HCT116 (cell line): ENCODE data around the gene MTHFD2L. TPM values are rescaled to one million over a fixed set of nuclear protein-coding genes. Genes with fewer than 3 reads are reported as not detected.

Experiments
- ATAC-seq: fragments of 200-7000 bp; cut with Tn5 transposase; 2 replicates; pipeline ENCODE4 v1.9.1; 2020; ENCODE audit warnings: mild to moderate bottlenecking, moderate library complexity
- BruUV-seq: library from RNA; stranded (reverse); fragments of 400-500 nt; replicated peaks from 2 replicates; lab custom pipeline; 2021; lab: Mats Ljungman, UMichigan
- CTCF ChIA-PET: fragments of 300-600 bp; sonication (Branson Sonifier 250); formaldehyde crosslinking; loops from one replicate; lab custom pipeline; 2021; ENCODE audit warnings: antibody characterized with exemption; lab: Charles Lee
- POLR2A ChIA-PET: fragments of 300-600, 350-600 bp; sonication (Branson Sonifier 250); formaldehyde crosslinking; loops from one replicate; lab custom pipeline; 2021; ENCODE audit warnings: antibody characterized with exemption; lab: Charles Lee
- RAD21 ChIA-PET, 2 experiments: fragments of 300-600 bp; sonication (Branson Sonifier 250); formaldehyde crosslinking; loops; one replicate each; lab custom pipeline; 2023; ENCODE audit warnings: low total read pairs in 2 of 2; ENCODE audit not compliant: uncharacterized antibody in 2 of 2, unreplicated experiment in 2 of 2, low non-redundant PET in 1 of 2; lab: Charles Lee
- DNase-seq: peaks from one replicate; pipeline ENCODE4 v3.0.0-alpha.2; 2010; ENCODE audit warnings: low read depth, low spot score
- H2AFZ ChIP-seq: fragments of 200-600 bp; shearing (Covaris generic), sonication (generic); 2 replicates; pipeline ENCODE4 v1.6.1; 2017; ENCODE audit warnings: low read depth, mixed run types, mixed read lengths, antibody characterized with exemption, low read length; ENCODE audit not compliant: poor library complexity, severe bottlenecking
- H3K27ac ChIP-seq: 2 replicates; pipeline ENCODE4 v1.5.1; 2012; ENCODE audit warnings: low read depth, low read length
- H3K27me3 ChIP-seq: fragments of 200-600 bp; sonication (generic); 2 replicates; pipeline ENCODE4 v1.6.1; 2016; ENCODE audit warnings: mixed run types, low read length, mixed read lengths; ENCODE audit not compliant: insufficient read depth
- H3K36me3 ChIP-seq, 2 experiments: fragments of 200-500 bp in 1 of 2; fragments of 200-600 bp in 1 of 2; sonication (Bioruptor generic) in 1 of 2; sonication (generic) in 1 of 2; 2 replicates each; pipeline versions ENCODE4 v1.5.1 to v1.6.1; 2014 to 2016; ENCODE audit warnings: low read length in 2 of 2, inconsistent platforms in 1 of 2, mixed read lengths in 1 of 2, mixed run types in 1 of 2; ENCODE audit not compliant: insufficient read depth in 2 of 2, control insufficient read depth in 1 of 2
- H3K4me1 ChIP-seq, 2 experiments: fragments of 200-600 bp in 1 of 2; sonication (generic) in 1 of 2; 2 replicates each; pipeline versions ENCODE4 v1.5.1 to v1.6.1; 2012 to 2017; ENCODE audit warnings: low read length in 2 of 2, inconsistent platforms in 1 of 2, mild to moderate bottlenecking in 1 of 2, mixed read lengths in 1 of 2, mixed run types in 1 of 2, moderate library complexity in 1 of 2; ENCODE audit not compliant: insufficient read depth in 2 of 2, control insufficient read depth in 1 of 2
- H3K4me2 ChIP-seq: fragments of 200-600 bp; sonication (generic); 2 replicates; pipeline ENCODE4 v1.6.1; 2017; ENCODE audit warnings: mixed run types, low read length, mixed read lengths
- H3K4me3 ChIP-seq, 2 experiments: fragments of 200-600 bp in 1 of 2; sonication (generic) in 1 of 2; replicated peaks in 1 of 2; 2 replicates each; pipeline ENCODE4 v1.5.1; 2011 to 2016; ENCODE audit warnings: low read length in 2 of 2, control low read depth in 1 of 2, low read depth in 1 of 2, mild to moderate bottlenecking in 1 of 2, mixed read lengths in 1 of 2, mixed run types in 1 of 2
- H3K79me2 ChIP-seq: fragments of 200-600 bp; sonication (generic); 2 replicates; pipeline ENCODE4 v1.6.1; 2017; ENCODE audit warnings: mild to moderate bottlenecking, mixed run types, low read length, moderate library complexity, mixed read lengths; ENCODE audit not compliant: insufficient read depth
- H3K9ac ChIP-seq: fragments of 200-600 bp; sonication (generic); 2 replicates; pipeline ENCODE4 v1.6.1; 2016; ENCODE audit warnings: low read length, mixed read lengths
- H3K9me2 ChIP-seq: fragments of 200-600 bp; sonication (generic), shearing (Covaris generic); 2 replicates; pipeline ENCODE4 v1.6.1; 2017; ENCODE audit warnings: mixed run types, mild to moderate bottlenecking, moderate library complexity; ENCODE audit not compliant: insufficient read depth
- H3K9me3 ChIP-seq, 2 experiments: fragments of 200-500 bp in 1 of 2; fragments of 200-600 bp in 1 of 2; sonication (Bioruptor generic) in 1 of 2; sonication (generic) in 1 of 2; 2 replicates each; pipeline ENCODE4 v1.6.1; 2014 to 2017; ENCODE audit warnings: low read length in 2 of 2, mixed read lengths in 2 of 2, inconsistent platforms in 1 of 2, low read depth in 1 of 2, mild to moderate bottlenecking in 1 of 2, mixed run types in 1 of 2, moderate library complexity in 1 of 2; ENCODE audit not compliant: control insufficient read depth in 1 of 2, insufficient read depth in 1 of 2
- H4K20me1 ChIP-seq: fragments of 200-600 bp; sonication (generic), shearing (Covaris generic); 2 replicates; pipeline ENCODE4 v1.6.1; 2017; ENCODE audit warnings: mixed run types, mild to moderate bottlenecking, moderate library complexity; ENCODE audit not compliant: insufficient read depth
- ATF3 ChIP-seq: IDR thresholded peaks from 2 replicates; pipeline ENCODE4 v1.6.1; 2012
- EGR1 ChIP-seq: IDR thresholded peaks from 2 replicates; pipeline ENCODE4 v1.6.1; 2012; ENCODE audit warnings: low read depth
- FOSL1 ChIP-seq: IDR thresholded peaks from 2 replicates; pipeline ENCODE4 v1.6.1; 2012; ENCODE audit warnings: low read depth
- JUND ChIP-seq: IDR thresholded peaks from 2 replicates; pipeline ENCODE4 v1.6.1; 2012
- POLR2A ChIP-seq: IDR thresholded peaks from 2 replicates; pipeline ENCODE4 v1.7.0; 2011; ENCODE audit warnings: borderline replicate concordance; ENCODE audit not compliant: insufficient read depth, insufficient read length; ENCODE audit errors: extremely low read depth
- POLR2AphosphoS5 ChIP-seq: IDR thresholded peaks from 2 replicates; pipeline ENCODE4 v1.6.1; 2011; ENCODE audit warnings: mild to moderate bottlenecking, low read depth, low read length, moderate library complexity
- RAD21 ChIP-seq: IDR thresholded peaks from 2 replicates; pipeline ENCODE4 v1.6.1; 2012; ENCODE audit warnings: low read depth, mild to moderate bottlenecking
- REST ChIP-seq: IDR thresholded peaks from 2 replicates; pipeline ENCODE4 v1.6.1; 2012; ENCODE audit warnings: low read depth
- SIN3A ChIP-seq: IDR thresholded peaks from 2 replicates; pipeline ENCODE4 v1.6.1; 2012; ENCODE audit warnings: low read depth
- SRF ChIP-seq: IDR thresholded peaks from 2 replicates; pipeline ENCODE4 v1.6.1; 2012; ENCODE audit warnings: low read depth
- TCF7L2 ChIP-seq: IDR thresholded peaks from 2 replicates; pipeline ENCODE4 v1.7.0; 2011; ENCODE audit warnings: borderline replicate concordance, inconsistent platforms; ENCODE audit not compliant: insufficient read depth, insufficient read length; ENCODE audit errors: extremely low read depth
- YY1 ChIP-seq: IDR thresholded peaks from 2 replicates; pipeline ENCODE4 v1.6.1; 2011; ENCODE audit warnings: low read length, low read depth, moderate library complexity, mild to moderate bottlenecking; ENCODE audit not compliant: insufficient replicate concordance; ENCODE audit errors: extremely low read depth
- ZBTB33 ChIP-seq: IDR thresholded peaks from 2 replicates; pipeline ENCODE4 v1.6.1; 2011; ENCODE audit warnings: mild to moderate bottlenecking, low read length, moderate library complexity; ENCODE audit not compliant: insufficient replicate concordance; ENCODE audit errors: extremely low read depth
- ZNF274 ChIP-seq: fragments of 200-500 bp; sonication (Bioruptor generic); IDR thresholded peaks from 2 replicates; pipeline ENCODE4 v1.6.1; 2014; ENCODE audit warnings: mild to moderate bottlenecking, low read depth, low read length, inconsistent platforms
- intact Hi-C: fragments of 100-400 bp; cut with micrococcal nuclease; formaldehyde crosslinking; loops from 2 replicates; pipeline ENCODE4 v1.10.0; 2022
- total RNA-seq: library from RNA; stranded (reverse); gene quantifications from one replicate; pipeline ENCODE4 v1.2.1, GENCODE V29; 2021; ENCODE audit not compliant: unreplicated experiment

MTHFD2L gene
- total RNA-seq, 1 experiment from 2014 or later: 15.0 TPM

GRCh38 chr4:74111990-74112389, 45.9 kb upstream of the MTHFD2L start (continued):
- TF ChIP-seq REST (no peak), TCF7L2 (no peak), FOSL1 (no peak), RAD21 (no peak)

- TF ChIP-seq JUND (no peak), REST (no peak), SIN3A (no peak), YY1 (no peak), EGR1 (no peak), SRF (no peak), ATF3 (no peak), ZBTB33 (no peak), POLR2A (no peak), ZNF274 (no peak), POLR2AphosphoS5 (no peak)
- peaks cover 25 to 65% of the 10 kb centered on the region in 2 experiments for H3K4me1 ChIP-seq
- H3K9me2 ChIP-seq: no peaks in the 10 kb centered on the region
- intact Hi-C loops: no loop called here
- H3K79me2 ChIP-seq: no peaks in the 10 kb centered on the region
- H3K9ac ChIP-seq: no peak overlapping the region
- no TSS peak for BruUV-seq
- no peaks in the 10 kb centered on the region for H3K36me3 ChIP-seq
- H2AFZ ChIP-seq: no peak overlapping the region
- no peaks in the 10 kb centered on the region for H3K9me3 ChIP-seq
- ATAC-seq (no peak), DNase-seq (no peak)
- RAD21 ChIA-PET: no interaction called here
- no peak overlapping the region for H3K27ac ChIP-seq
- POLR2A ChIA-PET: no interaction called here
- CTCF ChIA-PET: no interaction called here
- no peak overlapping the region for H3K4me2 ChIP-seq
- H3K27me3 ChIP-seq: no peaks in the 10 kb centered on the region
- no peaks in the 10 kb centered on the region for H4K20me1 ChIP-seq
- H3K4me3 ChIP-seq: no peak overlapping the region
Measured at GRCh38 chr4:74112399-74113105, 45.4 kb upstream of the MTHFD2L start.
